ENCODE measurements around the gene DMD. TPM values are rescaled to one million over a fixed set of nuclear protein-coding genes. Genes with fewer than 3 reads are reported as not detected.
A peak's percentile ranks its signal among the peaks of the same experiment; 100 is the strongest.

Gene DMD
- total and polyA plus RNA-seq, 9 donors: 14.0 to 70.5 (median 37.6) TPM

DNA sequence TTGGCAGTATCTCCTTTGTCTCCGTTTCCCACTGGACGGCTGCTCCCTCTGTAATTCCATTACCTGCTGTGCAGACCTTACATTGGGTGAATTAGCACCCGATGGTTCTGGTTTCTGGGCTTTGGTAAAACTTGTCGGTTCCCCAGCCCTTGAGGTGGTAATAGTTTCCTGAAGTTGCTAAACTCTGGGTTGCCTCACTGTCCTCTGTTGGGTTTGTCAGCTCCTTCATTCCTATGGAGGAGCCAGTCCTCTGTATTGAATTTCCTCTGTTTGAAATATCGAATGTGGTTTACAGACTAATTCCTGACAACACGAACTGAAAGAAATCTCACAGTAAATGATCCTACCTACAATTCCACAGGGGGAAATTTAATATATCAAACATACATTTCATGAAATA lies 1548.2 kb downstream of the DMD start:
- H3K27ac ChIP-seq: no peak overlapping the region
- no peak for DNase-seq
- no peaks in the 10 kb centered on the region for H3K36me3 ChIP-seq
- no peaks in the 10 kb centered on the region for H3K4me1 ChIP-seq (ENCODE audit: insufficient read depth)
- no peak overlapping the region for H3K4me3 ChIP-seq
- H3K27me3 ChIP-seq: no peaks in the 10 kb centered on the region
- intact Hi-C loops (cut with DNase I): no loop called here
- H3K9me3 ChIP-seq: no peaks in the 10 kb centered on the region
- TF ChIP-seq POLR2A (IDR thresholded peaks at IDR 0.05) (no peak), EP300 (IDR thresholded peaks at IDR 0.05) (no peak)
- TF ChIP-seq, protein P1, sequence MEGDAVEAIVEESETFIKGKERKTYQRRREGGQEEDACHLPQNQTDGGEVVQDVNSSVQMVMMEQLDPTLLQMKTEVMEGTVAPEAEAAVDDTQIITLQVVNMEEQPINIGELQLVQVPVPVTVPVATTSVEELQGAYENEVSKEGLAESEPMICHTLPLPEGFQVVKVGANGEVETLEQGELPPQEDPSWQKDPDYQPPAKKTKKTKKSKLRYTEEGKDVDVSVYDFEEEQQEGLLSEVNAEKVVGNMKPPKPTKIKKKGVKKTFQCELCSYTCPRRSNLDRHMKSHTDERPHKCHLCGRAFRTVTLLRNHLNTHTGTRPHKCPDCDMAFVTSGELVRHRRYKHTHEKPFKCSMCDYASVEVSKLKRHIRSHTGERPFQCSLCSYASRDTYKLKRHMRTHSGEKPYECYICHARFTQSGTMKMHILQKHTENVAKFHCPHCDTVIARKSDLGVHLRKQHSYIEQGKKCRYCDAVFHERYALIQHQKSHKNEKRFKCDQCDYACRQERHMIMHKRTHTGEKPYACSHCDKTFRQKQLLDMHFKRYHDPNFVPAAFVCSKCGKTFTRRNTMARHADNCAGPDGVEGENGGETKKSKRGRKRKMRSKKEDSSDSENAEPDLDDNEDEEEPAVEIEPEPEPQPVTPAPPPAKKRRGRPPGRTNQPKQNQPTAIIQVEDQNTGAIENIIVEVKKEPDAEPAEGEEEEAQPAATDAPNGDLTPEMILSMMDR (IDR thresholded peaks at IDR 0.05): no peak
- WGBS, 3 donors: 74 to 76% (median 76%) methylated on average over 6 of the region's 6 CpGs

DNA sequence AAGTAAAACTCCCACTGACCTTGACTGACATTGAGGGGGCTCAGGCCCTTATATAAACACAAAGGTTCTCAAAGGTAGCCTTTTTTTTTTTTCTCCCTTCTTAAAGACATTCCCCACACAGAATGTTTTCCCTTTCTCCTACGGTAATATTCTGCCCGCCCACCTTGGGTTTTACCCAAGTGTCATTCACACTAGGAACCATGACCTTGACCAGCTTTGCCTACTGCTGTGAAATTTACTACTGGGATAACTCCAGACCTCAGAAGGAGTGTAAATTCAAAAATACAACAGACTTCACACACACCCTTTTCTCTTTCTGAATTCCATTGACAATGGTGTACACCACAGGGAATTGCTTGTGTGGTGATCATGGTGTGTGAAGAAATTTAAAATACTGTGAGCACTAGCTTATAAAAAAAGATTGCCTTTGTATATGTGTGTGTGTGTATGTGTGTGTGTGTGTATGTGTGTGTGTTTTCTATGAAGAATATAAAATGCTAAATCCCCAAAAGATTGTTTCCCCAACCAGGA lies 1550.0 kb downstream of the DMD start:
- no peaks in the 10 kb centered on the region for H3K36me3 ChIP-seq
- no peaks in the 10 kb centered on the region for H3K9me3 ChIP-seq
- H3K4me3 ChIP-seq: no peak overlapping the region
- intact Hi-C loops (cut with DNase I): no loop called here
- TF ChIP-seq, protein P1 (IDR thresholded peaks at IDR 0.05): no peak
- H3K27me3 ChIP-seq: no peaks in the 10 kb centered on the region
- H3K4me1 ChIP-seq (ENCODE audit: insufficient read depth): no peaks in the 10 kb centered on the region
- WGBS, 3 donors: 49 to 58% (median 56%) methylated on average over 2 of the region's 2 CpGs
- DNase-seq: no peak
- no peak overlapping the region for H3K27ac ChIP-seq

DNA sequence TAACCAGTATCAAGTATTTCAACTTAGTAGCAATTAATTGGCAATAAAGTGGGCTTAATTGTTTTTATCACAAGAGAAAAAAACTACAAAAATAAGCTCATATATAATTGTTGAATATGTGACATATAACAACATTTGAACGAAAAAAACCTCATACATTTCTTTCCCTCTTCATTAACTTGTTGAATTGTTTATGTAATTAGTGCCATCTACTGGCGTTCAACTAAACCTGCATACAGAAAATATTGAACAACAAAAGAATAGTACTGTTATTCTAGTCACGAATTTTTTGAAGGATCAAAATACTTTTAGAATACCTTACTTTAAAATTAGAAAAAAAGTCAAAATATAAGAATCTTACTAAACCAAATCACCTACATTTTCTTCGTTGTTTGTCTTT lies 1553.0 kb downstream of the DMD start:
- no peak overlapping the region for H3K4me3 ChIP-seq
- H3K27me3 ChIP-seq: no peaks in the 10 kb centered on the region
- no peak for TF ChIP-seq POLR2A (IDR thresholded peaks at IDR 0.05)
- TF ChIP-seq, protein P1 (IDR thresholded peaks at IDR 0.05): peak in 2 of 3 donors; percentile 26 to 41
- no peak for TF ChIP-seq EP300 (IDR thresholded peaks at IDR 0.05)
- H3K27ac ChIP-seq: no peak overlapping the region
- H3K4me1 ChIP-seq (ENCODE audit: insufficient read depth): no peaks in the 10 kb centered on the region
- 3 to 9% (median 5%) methylated on average over 4 of the region's 4 CpGs for WGBS, 3 donors
- no peaks in the 10 kb centered on the region for H3K9me3 ChIP-seq
- no peak for DNase-seq
- intact Hi-C loops (cut with DNase I): loop anchor here in 2 of 4 donors (5.0 to 10.0 kb wide), 2 partner anchors 621 to 624 kb away; no protein-coding TSS in a partner anchor
- H3K36me3 ChIP-seq: no peaks in the 10 kb centered on the region

DNA sequence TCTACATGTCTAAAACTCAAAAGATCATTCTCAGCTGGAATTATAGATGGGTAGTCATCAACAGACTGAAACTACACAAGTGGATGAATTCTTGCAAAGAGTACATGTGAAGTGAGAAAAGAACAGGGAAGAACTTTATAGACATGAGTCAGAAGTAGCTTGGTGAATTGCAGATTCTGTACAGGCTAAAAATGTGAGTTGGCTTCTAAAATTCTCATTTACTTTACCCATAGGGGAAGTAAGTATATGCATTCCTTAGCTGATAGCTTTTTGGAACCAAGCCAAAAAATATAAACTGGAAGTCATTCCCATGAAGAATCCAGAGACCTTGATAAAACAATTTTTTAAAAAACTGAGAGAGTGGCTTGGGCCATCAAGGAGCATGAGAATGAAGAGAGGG lies 1555.3 kb downstream of the DMD start:
- DNase-seq: no peak
- TF ChIP-seq EP300 (IDR thresholded peaks at IDR 0.05) (no peak), POLR2A (IDR thresholded peaks at IDR 0.05) (no peak)
- TF ChIP-seq, protein P1 (IDR thresholded peaks at IDR 0.05): no peak
- no peak overlapping the region for H3K4me3 ChIP-seq
- no peak overlapping the region for H3K27ac ChIP-seq
- H3K4me1 ChIP-seq (ENCODE audit: insufficient read depth): no peaks in the 10 kb centered on the region
- H3K9me3 ChIP-seq: no peaks in the 10 kb centered on the region
- no peaks in the 10 kb centered on the region for H3K27me3 ChIP-seq
- no peaks in the 10 kb centered on the region for H3K36me3 ChIP-seq
- intact Hi-C loops (cut with DNase I): loop anchor here in 2 of 4 donors (5.0 to 10.0 kb wide), 2 partner anchors 619 to 621 kb away; no protein-coding TSS in a partner anchor

Measured in ovary (tissue), 9 donors.